ENCODE measurements around the gene TSPAN9.

The TSPAN9 gene

DNA sequence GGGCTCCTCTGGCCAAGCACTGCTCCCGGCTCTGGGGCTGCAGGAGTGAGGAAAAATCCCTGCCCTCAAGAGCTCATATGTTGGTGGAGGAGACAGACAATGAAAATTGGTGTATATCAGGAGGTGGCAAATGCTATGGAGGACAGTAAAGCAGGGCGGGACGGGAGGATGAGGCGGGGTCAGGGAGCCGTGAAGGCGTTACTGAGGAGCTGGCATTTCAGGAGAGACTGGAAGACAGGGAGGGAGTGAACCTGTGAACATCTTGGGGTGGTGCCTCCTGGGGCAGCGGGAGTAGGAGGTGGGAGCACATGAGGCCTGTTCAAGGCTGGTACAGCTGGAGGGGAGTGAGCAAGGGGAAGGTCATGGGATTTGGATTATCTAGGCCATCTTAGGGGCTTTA is 26.6 kb downstream of the TSPAN9 start:
- DNase-seq = no peak

DNA sequence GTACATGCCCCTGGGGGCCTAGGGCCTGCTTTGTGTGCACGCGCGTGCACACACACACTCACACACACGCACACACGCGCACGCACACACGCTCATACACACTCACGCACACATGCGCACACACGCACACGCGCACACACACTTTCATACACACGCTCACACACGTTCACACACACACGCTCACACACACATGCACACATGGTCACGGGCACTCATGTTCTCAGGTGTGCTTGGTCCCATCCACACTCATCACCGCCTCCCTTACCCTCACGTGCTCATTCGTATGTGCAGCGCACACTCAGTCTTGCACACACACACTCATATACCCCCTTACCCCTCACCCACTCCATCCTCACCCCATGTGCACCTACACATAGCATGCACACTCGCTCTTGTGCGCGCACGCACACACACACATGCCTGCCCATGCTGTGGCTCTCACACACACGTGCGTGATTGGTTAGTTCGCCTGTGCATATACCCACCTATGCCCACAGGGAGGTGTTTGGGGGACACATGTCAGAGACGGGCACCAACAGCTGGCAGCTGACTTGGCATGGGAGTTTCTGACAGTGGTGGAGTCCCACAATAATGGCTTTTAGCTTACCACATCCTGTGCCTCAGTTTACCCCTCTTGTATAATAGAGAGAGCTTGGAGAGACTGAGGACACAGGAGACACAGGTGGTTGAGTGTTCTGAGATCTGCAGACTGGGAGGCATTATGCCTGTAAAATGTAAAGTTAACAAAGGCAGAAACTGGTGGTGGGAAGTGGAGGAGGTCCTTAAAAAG is 28.7 kb downstream of the TSPAN9 start:
- no peak for DNase-seq

DNA sequence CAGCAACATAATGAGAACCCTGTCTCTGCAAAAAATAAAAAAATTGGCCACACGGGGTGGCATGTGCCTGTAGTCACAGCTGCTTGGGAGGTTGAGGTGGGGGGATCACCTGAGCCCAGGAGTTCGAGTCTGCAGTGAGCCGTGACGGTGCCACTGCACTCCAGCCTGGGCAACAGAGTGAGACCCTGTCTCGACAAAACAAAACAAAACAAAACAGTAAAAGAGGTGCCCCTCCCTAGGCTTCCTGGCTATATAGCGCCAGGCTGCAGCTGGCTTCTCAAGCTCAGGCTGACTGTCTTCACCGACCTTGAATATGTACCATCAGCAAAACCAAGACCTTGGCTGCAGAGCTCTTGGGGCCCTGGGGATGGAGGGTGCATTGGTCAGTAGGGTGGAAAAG is 29.4 kb downstream of the TSPAN9 start:
- DNase-seq = no peak

DNA sequence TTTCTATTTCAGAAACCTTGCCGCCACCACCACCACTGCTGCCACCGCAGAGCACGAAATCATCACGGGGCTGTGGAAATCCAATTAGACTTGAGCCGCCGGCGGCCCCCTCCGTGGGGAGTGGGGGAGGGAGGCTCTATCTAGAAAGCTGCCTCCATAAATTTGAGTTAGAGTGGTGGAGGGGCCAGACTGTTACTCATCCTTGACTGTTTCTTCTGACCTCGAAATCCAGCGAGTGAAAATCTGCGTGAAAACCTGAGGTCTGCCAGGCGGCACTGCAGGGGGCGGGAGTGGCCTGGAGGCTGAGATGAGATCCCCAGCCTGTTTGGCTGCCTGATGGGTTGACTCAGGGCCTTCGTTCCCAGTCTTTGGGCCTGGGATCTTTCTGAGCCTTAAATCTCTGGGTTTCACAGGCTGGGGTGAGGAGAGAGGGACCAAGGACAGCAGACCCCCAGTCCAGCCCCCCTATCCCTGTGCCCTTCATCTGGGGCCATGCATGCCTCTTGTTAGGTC is 29.9 kb downstream of the TSPAN9 start:
- no peak for DNase-seq

DNA sequence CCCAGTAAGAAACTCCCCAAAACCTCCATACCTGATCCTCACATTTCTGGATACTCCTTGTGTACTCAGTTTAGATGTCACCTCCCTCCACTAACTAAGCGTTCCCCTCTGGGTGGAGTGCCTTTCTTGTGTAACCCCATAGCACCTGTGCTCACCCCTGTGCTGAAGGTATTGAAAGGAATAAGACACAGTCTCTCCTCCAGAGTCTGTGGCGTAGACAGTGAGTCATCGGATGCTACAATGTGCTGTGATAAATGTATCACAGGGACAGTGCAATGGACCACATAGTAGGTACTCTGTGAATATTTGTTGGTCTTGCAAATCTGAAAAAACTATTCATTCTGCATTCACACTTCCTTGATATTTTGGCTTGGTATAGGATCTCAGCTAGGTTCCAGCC is 30.8 kb downstream of the TSPAN9 start:
- no peak for DNase-seq

DNA sequence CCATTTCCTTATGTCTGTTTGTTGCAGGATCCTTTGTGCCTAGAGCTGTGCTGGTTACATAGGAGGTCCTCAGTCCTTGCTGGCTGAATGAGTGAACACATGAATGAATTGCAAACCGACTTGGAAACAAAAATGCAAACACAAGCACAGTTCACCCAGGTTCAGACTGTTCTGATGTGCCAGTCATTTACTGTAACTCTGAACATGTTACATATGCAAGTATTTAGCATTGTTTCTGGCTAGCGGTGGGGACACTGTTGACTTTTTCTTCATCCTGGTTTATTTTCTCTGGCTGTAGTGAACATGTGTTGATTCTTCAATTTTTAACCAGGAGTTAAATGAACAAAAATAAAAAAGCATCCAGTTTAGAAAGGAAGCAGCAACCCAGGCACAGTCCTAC is 33.4 kb downstream of the TSPAN9 start:
- no peak for DNase-seq

DNA sequence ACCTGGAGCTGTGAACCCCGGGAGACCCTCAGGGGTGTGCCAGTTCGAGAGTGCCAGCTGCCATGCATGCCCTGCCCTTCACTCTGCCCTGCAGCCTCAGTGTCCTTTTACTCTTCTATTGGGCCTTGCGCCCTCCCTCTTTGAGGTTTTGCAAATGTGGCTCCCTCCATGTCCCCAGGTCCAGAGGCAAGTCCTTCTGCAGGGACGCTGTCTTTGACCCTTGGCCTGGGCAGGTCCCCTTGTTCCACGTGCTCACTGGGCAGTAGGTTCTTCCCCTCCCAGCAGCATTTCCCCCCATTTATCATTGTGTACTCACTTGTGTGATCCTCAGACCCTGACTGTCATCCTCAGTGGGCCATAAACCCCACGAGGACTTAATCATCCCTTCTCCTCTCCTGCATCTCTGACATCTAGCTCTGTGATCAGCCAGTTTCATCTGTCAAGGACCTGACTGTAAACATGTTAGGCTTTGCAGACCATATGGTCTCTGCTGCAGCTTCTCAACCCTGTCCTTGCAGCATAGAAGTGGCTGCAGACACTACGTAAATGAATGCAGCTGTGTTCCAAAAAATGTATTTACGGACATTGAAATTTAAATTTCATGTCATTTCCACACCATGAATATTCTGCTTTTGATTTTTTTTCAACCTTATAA is 36.6 kb downstream of the TSPAN9 start:
- no peak for DNase-seq

DNA sequence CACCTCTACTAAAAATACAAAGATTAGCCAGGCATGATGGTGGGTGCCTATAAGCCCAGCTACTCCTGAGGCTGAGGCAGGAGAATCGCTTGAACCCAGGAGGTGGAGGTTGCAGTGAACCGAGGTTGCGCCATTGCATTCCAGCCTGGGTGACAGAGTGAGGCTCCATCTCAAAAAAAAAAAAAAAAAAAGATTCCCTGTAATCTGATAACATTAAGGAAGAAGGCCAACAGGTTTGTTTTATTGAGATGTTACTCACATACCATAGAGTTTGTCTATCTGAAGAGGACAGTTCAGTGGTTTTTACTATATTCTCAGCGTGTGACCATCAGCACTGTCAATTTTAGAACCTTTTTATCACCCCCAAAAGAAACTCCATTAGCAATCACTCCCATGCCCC is 37.5 kb downstream of the TSPAN9 start:
- no peak for DNase-seq

DNA sequence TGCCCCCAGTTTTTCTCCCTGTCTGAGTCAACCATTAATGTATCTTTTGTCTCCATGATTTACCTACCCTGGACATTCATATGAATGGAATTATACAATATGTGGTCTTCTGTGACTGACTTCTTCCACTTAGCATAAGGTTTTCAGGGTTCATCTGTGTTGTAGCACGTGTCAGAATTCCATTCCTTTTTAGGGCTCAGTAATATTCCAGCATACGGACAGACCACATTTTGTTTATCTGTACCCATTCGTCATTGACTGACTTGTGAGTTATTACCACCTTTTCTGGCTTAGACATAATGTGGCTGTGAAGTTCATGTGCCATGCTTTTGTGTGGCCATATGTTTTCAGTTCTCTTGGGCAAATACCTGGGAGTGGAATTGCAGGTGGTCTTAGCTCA is 37.9 kb downstream of the TSPAN9 start:
- no peak for DNase-seq

DNA sequence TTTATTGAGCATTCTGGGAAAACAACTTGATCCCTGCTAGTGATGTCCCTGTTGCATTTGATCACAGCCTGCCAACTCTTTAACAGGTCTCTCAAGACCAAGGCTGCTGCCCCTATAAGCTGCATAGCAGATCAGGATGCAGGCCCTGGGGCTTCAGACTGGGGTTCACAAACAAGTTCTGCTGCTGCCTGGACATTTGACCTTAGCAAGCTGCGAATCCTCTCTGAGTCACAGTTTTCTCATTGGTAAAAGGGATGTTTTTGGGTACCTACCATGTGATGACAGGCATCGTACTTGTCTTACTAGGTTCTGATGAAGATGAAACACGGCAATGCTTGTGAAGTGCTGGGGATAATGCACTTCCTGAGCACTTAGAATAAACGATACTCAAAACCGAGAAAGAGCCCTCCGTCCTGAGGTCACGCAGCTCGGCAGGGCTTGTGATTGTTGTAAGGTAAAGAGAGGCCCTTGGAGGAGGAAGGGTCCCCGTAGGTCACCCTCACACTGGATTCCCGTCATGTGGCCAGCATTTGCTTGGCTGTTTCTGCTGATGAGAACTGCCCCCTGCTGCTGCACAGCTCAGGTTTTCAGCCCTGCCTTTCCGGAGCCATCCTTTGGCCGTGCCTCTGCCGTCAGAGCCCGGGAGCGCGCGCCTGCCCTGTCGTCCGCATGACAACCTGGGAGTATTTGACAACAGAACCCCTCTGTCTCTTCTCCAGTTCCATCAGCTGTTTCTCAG is 39.1 kb downstream of the TSPAN9 start:
- no peak for DNase-seq

DNA sequence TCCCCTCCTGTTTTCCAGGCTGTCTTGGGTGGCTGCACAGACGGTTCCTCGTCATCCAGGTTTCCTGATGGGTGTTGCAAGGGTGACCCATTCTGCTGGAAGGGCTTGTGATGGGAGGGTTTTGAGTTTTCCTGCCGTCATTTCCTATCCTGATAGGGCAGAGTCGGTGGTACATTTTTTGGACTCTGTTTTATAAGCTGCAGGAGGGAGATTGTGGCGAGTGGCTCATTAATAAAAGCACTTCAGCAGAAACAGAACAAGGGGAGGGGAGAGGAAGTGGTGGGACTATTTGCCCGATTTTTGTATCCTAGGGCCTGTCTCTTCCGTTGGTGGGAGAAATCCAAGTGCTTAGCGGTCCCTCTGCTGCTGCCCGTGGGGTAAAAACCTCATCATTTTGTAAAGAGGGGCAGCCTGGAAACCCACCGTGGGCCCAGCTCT is 40.0 kb downstream of the TSPAN9 start:
- no peak for DNase-seq

DNA sequence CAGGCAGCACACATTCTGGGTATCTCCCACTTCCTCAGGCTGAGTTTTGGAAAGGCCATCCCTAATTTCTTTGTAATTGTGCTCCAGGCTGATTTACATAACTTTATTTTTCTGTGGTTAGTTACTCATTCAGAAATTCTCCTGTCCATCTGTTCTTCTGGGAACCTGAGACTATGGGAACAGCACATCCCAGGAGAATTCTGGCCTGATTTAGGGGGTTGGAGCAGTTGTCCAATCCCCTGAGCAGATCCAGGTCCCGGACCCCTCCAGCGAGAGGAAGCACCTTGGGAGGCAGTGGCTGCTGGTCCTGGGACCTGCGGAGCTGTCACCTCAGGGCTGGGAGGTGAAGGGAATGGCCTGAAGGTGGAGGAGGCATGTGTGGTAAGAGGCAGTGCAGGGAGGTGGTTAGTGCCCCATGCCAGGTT is 40.4 kb downstream of the TSPAN9 start:
- DNase-seq = no peak

DNA sequence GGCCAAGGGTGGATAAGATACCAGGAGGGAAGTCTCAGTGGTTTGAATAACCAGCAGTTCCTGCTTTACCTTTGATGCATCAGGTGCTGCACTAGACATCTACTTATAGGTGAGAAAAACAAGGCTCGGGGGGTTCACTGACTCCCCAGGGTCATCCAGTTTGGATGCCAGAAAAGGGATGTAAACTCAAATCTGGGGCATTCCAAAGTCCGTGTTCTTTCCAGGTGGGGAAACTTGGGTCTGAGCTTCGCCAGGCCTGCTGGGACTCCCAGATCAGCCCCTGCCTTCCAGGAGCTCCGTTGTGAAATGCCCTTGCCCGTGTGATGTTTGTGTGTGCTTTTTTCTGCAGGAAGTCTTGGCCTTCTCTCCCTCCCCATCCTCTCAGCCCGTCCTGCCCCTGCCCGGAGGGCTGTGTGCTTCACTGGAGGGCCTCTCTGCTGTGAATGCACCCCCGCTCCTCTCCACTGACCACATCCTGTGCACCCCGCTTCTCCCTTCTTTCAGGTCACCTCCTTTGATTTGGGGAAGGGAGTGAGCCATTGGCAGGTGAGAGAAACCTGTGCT is 42.1 kb downstream of the TSPAN9 start:
- no peak for DNase-seq

DNA sequence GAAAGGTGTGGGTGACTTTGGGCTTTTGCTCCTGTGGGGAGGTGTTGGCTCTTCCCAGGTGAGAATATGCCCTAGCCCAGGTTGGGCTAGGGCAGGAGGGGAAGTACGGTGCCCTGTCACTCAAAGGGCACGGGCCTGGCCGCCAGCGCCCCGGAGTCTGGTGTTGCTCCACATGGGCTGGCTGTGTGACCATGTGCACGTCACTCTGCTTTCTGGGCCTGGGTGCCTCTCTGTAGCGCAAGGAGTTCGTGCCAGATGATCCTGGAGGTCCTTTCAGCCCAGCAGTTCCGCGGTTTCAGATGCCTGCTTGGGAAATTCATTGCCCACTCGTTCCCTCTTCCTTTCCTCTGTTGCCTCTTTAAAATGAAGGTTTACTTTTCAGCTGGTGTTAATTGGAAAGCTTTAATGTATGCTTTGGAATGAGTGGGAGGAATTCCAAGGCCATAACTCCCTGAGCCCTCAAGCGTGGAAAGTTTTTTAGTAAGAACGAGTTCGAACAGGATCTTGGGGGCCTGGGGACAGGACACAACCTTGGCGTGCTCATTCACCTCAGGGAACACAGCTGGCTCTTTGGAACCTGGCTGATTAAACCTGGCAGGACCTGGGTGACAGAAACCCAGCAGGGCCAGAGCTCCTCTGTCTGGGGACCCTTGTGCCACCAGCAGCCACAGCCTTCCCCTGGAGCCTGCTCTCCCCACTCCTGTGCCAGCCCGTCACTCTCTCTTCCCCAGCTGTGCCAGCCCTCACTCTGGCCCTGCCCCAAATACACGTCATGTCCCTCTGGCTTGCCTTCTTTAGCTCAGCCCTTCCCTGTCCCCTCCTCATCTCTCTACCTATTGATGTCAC is 42.8 kb downstream of the TSPAN9 start:
- peak; percentile 32 for DNase-seq

DNA sequence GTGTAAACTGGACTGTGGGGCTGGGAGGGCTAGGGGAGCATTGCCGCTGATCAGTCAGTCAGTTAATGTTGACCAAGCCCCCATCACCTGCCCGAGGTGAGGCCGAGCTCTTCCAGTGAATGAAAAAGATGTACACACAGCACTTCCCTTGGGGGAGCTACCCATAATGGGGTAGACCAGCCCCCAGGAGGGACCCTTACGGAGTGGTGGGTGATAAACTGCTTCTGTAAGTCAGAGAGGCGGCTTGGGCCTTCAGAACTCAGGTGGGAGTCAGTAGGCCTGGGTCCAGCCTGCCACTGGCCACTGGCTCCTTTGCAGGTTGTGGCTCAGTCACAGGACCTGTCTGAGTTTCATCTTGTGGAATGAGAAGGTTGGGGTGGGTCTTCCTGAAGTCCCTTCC is 43.5 kb downstream of the TSPAN9 start:
- DNase-seq = no peak

DNA sequence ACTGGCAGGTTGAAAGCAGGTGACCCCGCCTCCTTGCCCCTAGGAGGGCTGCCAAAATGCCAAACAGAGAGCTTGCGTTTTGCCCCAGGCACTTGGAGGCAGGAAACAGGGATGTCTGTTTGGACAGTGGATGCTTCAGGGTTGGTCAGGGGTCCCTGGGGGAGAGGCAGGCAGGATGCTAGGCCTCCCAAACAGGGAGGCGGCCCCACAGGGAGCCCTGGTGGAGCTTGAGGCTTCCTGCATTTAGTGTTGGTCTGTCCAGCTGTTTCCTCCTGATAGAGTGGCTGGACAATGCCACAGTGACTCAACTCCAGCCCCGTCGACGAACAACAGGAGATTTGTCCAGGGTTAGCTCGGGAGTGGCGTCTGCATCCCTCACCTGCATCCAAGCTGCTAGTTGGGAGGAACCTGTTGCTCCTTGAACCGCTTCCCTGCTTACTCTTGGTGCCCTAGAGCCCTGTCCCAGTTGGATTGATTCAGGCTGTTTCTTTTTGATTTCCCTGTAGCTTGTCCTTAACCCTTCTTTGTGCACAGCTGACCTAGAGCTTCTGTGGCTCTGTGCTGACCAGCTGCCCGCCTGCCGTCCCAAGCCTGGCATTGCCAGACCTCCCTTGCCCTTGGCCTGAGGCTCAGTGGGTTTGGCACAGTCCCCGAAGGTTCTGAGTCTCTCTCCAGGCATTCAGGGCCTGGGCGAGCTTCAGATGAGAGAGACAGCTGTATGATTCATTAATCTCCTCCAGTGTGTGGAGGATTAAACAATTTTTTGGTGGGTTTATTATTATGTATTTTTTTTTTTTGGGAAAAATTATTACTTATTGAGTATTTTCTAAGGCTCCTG is 45.9 kb downstream of the TSPAN9 start:
- peak; percentile 60 for DNase-seq

DNA sequence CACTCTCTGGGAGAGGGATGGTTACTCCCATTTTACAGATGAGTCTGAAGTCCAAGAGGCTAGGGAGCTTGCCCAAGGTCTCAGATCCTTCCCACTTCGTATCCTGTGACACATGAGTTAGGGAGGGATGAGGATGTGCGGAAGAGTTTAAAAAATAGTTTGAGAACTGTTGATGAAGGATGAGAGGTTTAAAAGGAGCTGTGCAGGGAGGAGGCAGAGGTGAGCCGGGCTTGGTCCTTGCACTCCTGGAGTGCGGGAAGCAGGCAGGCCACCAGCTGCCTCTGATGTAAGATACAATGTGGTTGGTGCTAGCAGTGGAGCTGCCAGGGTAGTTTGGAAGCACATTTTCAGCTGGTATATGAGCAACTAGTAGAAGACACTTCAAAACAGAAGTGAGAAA is 46.5 kb downstream of the TSPAN9 start:
- DNase-seq = no peak

DNA sequence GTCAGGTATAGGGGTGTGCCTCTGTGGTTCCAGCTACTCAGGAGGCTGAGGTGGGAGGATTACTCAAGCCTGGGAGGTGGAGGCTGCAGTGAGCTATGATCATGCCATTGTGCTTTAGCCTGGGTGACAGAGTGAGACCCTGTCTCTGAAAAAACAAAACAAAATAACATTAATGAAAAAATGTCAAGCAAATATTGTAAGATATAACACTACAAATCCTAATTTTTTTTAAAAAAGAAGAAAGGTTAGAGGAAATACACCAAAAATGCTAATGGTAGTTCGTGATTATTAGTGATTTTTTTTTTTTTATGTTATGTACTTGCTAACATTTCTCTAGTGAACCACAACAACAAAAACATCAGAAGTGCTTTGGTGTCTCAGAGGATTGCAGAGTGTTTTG is 47.7 kb downstream of the TSPAN9 start:
- no peak for DNase-seq

DNA sequence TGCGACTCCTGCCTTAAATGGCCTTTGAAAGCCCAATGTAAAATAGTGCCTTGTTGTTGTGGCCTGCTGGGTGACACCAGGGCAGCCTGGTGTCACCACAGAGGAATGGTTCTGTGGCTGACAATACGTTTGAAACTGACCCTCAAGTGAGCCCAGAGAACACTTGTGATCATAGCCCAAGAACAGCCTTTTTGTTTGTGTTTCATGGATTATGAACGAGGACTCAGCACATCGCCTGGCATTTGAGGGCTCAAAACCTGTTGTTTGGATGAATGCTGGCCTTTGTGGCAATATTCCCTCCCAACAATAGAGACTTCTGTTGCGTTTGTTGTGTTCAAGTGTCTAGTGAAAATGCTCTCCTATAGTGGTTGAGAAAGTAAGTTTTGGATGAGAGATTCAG is 48.5 kb downstream of the TSPAN9 start:
- DNase-seq = no peak

DNA sequence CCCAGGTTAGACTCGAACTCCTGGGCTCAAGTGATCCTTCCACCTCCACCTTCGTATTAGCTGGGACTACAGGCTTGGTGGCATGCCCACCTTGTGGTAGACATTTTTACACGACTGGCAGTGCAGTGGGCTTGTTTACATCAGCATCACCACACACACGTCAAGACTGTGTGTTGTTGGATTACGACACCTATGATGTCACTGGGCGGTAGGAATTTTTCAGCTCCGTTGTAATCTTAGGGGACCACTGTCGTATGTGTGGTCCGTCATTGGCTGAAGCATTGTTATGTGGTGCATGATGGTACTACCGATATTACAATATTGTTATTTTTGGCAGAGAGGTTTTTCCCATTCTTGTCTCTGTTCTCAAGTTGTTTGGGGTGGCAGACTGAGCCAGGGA is 50.7 kb downstream of the TSPAN9 start:
- DNase-seq = no peak

DNA sequence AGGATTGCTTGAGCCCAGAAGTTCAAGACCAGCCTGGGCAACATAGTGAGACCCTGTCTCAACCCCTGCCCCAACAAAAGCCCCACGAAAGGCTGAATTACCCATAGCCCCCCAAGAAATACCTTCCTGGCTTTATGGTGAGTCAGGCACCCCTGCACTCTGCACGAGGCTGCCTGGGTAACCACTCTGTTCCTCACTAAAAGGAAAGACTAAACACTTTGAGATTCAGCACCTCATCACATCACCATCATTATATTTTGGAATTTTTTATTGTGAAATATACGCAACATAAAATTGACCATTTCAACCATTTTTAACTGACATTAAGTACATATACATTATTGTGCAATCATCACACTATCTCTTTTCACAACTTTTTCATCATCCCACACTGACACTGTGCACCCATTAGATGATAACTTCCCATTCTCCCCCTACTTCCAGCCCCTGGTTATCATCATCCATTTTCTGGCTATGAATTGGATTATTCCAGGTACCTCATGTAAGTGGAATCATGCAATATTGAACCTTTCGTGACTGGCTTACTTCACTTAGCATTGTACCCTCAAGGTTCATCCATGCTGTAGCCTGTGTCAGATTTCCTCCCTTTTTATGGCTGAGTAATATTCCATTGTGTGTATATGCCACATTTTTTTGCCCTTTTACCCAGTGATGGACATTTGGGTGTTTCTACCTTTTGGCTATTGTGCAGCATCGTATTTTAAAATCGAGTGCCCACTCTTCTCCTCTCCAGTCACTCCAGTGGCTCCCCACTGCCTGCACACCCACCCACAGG is 51.5 kb downstream of the TSPAN9 start:
- DNase-seq = no peak
